Measurements from ENCODE around the gene CTCFL. TPM values are rescaled to one million over a fixed set of nuclear protein-coding genes. Genes with fewer than 3 reads are reported as not detected.

CTCFL gene
- total RNA-seq, 4 donors from 2014 or later = 0.14 TPM; not detected in 3

- Histone ChIP-seq H3K36me3 (no peaks in the 10 kb centered on the region), H3K4me1 (peaks cover 6 to 15% (median 11%) of the 10 kb centered on the region in 4 donors), H3K27ac (no peak overlapping the region), H3K27me3 (peaks cover 6% of the 10 kb centered on the region), H3K9me3 (no peaks in the 10 kb centered on the region), H3K4me3 (no peak overlapping the region)
- WGBS, 2 donors (ENCODE audit: low coverage in 1 of 2) = 94 to 100% methylated on average over 1 to 3 of the region's 3 CpGs
- intact Hi-C loops (cut with DNase I; ENCODE audit: low total_unique reads) = no loop called here
- in situ Hi-C loops (cut with MboI; ENCODE audit: low pct_ligation_motif_present in 1 of 4, low pct_unique_long_range_greater_than_20kb in 1 of 4, low sequenced_read_pairs in 3 of 4) = loop anchor here in 2 of 4 donors (25.0 kb wide), 1 partner anchor 392 kb away; no protein-coding TSS in a partner anchor
- no peak for DNase-seq
- no peak for TF ChIP-seq POLR2A (IDR thresholded peaks at IDR 0.05)
- TF ChIP-seq CTCF (IDR thresholded peaks at IDR 0.05) = no peak
- no peak for TF ChIP-seq POLR2AphosphoS5 (IDR thresholded peaks at IDR 0.05)
- TF ChIP-seq EP300 (IDR thresholded peaks at IDR 0.05; ENCODE audit: low read depth) = no peak
Measured at GRCh38 chr20:57479196-57479595, 45.7 kb downstream of the CTCFL start.

- H3K4me3 ChIP-seq = no peak overlapping the region
- no peak for DNase-seq
- in situ Hi-C loops (cut with MboI; ENCODE audit: low pct_ligation_motif_present in 1 of 4, low pct_unique_long_range_greater_than_20kb in 1 of 4, low sequenced_read_pairs in 3 of 4) = loop anchor here in 2 of 4 donors (25.0 kb wide), 1 partner anchor 391 kb away; no protein-coding TSS in a partner anchor
- no peaks in the 10 kb centered on the region for H3K36me3 ChIP-seq
- H3K27ac ChIP-seq = no peak overlapping the region
- intact Hi-C loops (cut with DNase I; ENCODE audit: low total_unique reads) = no loop called here
- H3K9me3 ChIP-seq = no peaks in the 10 kb centered on the region
- 68 to 72% methylated on average over 9 of the region's 9 CpGs for WGBS, 2 donors (ENCODE audit: low coverage in 1 of 2)
- peaks cover 6% of the 10 kb centered on the region for H3K27me3 ChIP-seq
- H3K4me1 ChIP-seq = peaks cover 6 to 22% (median 11%) of the 10 kb centered on the region in 4 donors
- TF ChIP-seq POLR2A (IDR thresholded peaks at IDR 0.05) (no peak), CTCF (IDR thresholded peaks at IDR 0.05) (no peak), EP300 (IDR thresholded peaks at IDR 0.05; ENCODE audit: low read depth) (no peak), POLR2AphosphoS5 (IDR thresholded peaks at IDR 0.05) (no peak)
Measured at GRCh38 chr20:57478176-57478575, 46.8 kb downstream of the CTCFL start.

- no peak for TF ChIP-seq CTCF (IDR thresholded peaks at IDR 0.05)
- DNase-seq = no peak
- 71 to 100% methylated on average over 1 to 17 of the region's 17 CpGs for WGBS, 2 donors (ENCODE audit: low coverage in 1 of 2)
- intact Hi-C loops (cut with DNase I; ENCODE audit: low total_unique reads) (no loop called here), in situ Hi-C loops (cut with MboI; ENCODE audit: low pct_ligation_motif_present in 1 of 4, low pct_unique_long_range_greater_than_20kb in 1 of 4, low sequenced_read_pairs in 3 of 4) (loop anchor here in 2 of 4 donors (25.0 kb wide), 1 partner anchor 390 kb away; no protein-coding TSS in a partner anchor)
- H3K27ac ChIP-seq = no peak overlapping the region
- no peaks in the 10 kb centered on the region for H3K9me3 ChIP-seq
- H3K27me3 ChIP-seq = peaks cover 6% of the 10 kb centered on the region
- H3K36me3 ChIP-seq = no peaks in the 10 kb centered on the region
- H3K4me3 ChIP-seq = no peak overlapping the region
- H3K4me1 ChIP-seq = peaks cover 6 to 24% (median 11%) of the 10 kb centered on the region in 4 donors
Measured at GRCh38 chr20:57476641-57477461, 48.1 kb downstream of the CTCFL start.

GRCh38 chr20:57476084-57476526, 48.8 kb downstream of the CTCFL start:
- intact Hi-C loops (cut with DNase I; ENCODE audit: low total_unique reads) (no loop called here), in situ Hi-C loops (cut with MboI; ENCODE audit: low pct_ligation_motif_present in 1 of 4, low pct_unique_long_range_greater_than_20kb in 1 of 4, low sequenced_read_pairs in 3 of 4) (loop anchor here in 2 of 4 donors (25.0 kb wide), 1 partner anchor 389 kb away; no protein-coding TSS in a partner anchor)
- H3K4me3 ChIP-seq = no peak overlapping the region
- TF ChIP-seq POLR2AphosphoS5 (IDR thresholded peaks at IDR 0.05) (no peak), POLR2A (IDR thresholded peaks at IDR 0.05) (no peak)
- H3K4me1 ChIP-seq = peaks cover 3 to 18% (median 7%) of the 10 kb centered on the region in 4 donors
- WGBS, 2 donors (ENCODE audit: low coverage in 1 of 2) = 38 to 80% methylated on average over 1 to 6 of the region's 6 CpGs
- H3K27ac ChIP-seq = no peak overlapping the region
- no peaks in the 10 kb centered on the region for H3K9me3 ChIP-seq
- no peaks in the 10 kb centered on the region for H3K36me3 ChIP-seq
- no peak for DNase-seq
- H3K27me3 ChIP-seq = peaks cover 6% of the 10 kb centered on the region
